AG08395 (cell line): ENCODE data around the gene TMEM175.

Experiments
- DNase-seq: peaks from one replicate; pipeline ENCODE4 v3.0.0; 2012; ENCODE audit warnings: mixed read lengths, low spot score

Gene TMEM175

GRCh38 chr4:958696-959337, 26.6 kb downstream of the TMEM175 start:
- no peak for DNase-seq

DNA sequence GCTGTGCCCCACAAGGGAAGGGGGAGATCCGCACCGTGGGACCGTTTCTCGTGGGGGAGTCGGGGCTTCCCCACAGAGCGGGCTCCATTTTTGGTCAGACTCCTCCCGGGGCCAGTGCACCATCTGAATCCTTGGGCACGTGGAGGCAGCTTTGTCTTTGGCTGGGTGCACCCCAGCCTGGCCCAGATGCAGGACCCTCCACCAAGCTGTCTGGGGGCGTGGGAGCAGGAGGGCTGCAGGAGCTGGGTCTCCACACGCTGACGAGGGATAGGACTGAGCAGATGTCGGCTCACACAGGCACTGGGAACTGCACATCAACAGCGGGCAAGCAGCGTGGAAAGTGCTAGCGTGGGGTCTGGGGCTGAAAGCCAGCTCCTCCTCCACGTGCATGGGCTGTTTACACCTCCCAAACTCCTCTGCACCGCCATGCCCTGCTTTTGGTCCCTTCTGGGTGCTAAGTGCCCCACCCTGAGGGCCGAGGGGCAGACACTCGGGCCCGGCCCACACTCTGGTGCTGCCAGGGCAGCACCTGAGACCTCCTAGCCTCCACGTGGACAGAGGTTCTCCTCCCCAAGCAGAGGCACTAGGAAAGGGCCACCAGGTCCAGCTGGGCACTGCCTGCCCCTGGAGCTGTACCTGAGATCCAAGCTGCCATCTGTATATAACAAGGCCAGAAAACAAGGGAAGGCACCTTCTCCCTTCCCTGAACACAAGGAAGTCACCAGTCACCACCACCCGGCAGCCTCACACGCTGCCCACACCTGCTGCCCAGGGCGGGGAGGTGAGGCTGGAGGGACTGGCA, 27.3 kb downstream of the TMEM175 start:
- DNase-seq: no peak

DNA sequence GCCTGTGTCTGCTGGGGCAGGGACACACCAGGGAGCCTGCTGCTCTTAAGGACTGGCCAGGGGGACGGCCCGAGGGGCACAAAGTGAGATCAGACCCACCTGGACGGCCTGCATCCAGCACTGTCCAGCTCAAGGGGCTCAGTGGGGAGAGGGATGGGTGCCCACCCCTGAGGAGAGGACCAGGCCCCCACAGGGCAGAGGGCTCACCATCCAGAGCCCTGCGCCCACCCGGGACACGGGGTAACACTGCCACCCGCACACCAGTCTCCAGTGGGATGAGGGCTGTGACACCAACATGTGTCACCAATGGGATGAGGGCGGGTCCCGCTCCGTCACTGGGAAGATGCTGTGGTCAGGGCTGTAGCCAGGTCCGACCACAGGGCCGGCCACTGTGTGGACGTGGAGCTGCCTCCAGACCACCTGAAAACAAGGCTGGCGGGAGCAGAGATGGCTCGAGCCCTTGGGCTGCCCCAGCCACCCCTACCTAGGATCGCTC, 27.9 kb downstream of the TMEM175 start:
- no peak for DNase-seq

GRCh38 chr4:960636-961350, 28.5 kb downstream of the TMEM175 start:
- DNase-seq: no peak

DNA sequence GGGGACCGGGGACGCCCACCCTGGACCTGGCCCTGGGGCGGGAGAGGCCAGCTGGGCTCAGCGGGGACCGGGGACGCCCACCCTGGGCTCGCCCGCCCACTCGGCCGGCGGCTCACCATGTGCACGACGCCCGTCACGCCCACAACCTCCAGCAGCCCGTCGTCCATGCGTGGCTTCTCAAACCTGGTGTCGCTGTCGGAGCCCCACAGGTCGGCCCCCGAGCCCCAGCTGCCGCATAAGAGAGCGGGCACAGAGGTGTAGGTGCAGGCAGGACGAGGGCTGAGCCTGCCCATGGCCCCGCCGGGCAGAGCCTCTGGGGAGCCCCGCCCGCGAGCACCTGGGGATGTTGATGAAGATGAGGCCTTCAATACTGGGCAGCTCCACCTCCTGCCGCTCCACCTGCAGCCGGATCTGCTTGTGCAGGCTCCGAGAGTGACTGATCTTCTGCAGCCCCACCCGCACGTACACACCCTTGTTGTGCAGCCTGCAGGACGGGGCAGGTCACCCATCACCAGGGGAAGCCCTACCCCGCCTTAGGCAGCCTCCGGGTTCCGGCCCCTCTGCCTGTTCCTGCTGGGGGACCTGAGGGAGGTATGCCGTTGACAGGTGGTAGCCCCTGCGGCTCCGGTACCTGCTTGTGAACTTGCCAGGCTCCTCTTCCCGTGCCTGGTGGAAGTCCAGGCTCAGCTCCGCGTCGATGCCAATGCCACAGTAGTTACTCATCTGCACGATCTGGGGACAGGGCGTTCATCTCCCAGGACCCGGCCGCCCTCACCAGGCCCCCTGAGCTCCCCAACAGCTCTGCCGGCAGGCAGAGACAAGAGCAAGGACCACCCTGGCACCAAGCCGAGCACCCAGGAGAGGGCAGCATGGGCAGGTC, 29.3 kb downstream of the TMEM175 start:
- no peak for DNase-seq

DNA sequence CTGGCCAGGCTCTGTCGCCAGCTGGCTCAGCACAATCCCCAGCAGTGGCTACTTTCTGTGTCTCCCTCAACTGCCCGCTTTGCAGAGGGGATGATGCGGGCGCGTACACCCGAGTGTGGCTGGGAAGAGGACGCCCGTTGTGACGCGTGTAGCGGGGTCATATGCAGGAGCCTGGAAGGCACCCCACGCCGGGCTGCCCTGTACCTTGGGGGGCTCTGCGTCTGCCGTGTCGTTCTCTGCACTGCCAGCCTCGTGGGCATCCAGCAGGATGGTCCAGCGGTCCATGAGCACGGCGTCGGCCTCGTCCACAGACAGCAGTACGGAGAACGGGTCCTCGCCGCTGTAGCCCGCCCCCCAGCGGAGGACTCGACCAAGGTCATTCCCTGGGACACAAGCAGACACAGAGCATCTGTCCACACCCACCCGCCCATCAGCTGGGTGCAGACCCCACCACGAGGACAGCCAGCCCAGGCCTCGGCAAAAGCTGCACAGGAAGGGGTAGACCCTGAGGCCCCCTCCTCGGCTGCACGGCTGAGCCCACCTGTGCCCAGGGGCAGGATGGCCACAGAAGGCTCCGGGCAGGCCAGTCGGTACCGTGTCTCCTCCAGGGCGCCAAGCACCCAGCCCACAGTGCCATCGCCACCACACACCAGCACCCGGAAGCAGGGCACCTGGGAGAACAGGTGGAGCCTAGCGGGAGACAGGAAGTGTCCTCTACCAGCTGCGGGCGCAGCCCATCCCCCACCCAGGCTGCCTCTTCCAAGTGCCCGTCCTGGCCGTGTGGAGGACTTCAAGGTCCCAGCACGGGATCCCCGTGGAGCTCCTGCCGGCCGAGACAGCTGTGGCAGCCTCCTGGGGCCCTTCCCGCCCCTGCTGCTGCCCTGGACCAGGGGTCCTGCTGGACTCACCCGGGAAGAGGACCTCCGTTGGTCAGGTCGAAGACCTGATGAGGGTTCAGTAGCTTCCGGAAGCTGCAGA, 30.3 kb downstream of the TMEM175 start:
- DNase-seq: no peak

- DNase-seq: no peak
Observed at GRCh38 chr4:963276-964225, 31.3 kb downstream of the TMEM175 start.

DNA sequence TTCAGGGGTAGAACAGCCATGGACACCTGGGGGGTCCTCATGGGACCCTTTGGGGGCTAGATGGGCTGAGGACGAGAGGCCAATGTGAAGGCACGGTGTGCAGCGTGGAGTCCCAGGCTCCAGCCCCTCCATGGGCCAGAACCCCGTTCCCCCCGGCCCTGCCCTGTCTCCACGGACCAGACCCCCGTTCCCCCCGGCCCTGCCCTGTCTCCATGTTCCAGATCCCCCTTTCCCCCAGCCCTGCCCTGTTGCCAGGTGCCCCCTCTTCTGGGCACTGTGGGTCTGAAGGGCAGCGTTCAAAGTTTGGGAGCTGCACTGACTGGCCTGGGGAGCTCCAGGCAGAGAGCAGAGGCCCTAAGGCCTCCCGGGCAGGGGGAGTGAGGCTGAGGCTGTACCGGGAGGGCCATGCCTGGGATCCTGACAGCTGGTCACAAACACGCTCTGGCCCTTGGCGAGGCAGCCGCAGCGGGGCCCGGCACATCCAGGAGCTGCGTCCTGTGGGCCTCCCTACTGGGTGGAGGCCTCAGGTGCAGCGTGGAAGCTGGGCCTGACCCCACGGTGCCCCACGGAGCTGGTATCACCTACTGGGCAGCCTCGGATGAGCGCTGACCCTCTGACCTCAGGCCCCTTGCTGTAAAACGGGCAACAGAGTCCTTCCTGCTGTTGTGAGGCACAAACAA, 32.2 kb downstream of the TMEM175 start:
- DNase-seq: no peak

DNA sequence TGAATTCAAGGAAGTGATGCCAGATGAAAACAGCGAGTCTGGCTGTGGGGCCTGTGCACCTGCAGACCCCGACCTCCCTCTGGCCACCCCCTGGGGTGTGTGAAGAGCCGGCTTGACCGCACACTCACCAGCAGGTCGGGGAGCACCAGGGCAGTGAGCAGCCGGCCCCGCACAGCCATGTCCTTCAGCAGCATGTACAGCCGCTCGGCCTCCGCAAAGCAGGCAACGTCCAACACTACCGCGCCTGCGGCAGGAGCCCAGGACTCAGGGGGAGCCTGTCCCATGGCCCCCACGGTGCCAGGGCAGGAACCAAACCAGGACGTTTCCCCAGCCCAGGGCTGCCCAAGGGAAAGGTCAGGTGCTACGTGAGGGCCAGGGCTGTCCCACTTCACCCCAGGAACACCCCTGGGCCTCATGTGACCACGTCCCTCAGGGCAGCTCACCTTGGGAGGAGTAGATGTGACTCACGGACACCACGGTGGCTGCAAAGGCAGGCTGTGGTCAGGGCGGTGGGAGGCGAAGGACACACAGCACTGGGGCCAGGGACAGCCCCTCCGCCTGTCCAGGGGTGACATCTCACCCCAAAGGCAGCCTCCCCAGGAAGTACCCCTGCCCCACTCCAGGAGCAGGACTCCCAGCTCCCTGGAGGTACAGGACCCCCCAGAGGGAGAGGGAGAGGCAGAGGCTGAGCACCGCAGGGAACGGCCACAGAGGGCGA, 32.9 kb downstream of the TMEM175 start:
- no peak for DNase-seq

DNA sequence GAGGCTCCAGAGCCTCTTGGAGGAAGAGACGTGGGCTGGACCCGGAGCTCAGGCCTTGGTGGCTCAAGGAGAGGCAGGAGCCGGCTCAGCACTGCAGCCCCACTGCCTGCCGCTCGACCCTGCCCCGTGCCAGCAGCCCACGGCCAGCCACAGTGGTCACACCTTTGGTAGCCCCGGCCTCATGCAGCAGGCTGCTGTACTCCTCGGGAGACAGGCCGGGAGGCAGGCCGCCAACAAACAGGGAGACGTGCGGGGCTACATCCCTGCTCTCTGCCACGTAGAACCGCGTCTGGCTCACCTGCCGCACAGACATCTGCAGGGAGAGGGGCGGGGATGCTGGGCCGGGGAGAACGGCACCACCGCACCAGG, 33.5 kb downstream of the TMEM175 start:
- DNase-seq: no peak

GRCh38 chr4:966266-967112, 34.2 kb downstream of the TMEM175 start:
- no peak for DNase-seq

DNA sequence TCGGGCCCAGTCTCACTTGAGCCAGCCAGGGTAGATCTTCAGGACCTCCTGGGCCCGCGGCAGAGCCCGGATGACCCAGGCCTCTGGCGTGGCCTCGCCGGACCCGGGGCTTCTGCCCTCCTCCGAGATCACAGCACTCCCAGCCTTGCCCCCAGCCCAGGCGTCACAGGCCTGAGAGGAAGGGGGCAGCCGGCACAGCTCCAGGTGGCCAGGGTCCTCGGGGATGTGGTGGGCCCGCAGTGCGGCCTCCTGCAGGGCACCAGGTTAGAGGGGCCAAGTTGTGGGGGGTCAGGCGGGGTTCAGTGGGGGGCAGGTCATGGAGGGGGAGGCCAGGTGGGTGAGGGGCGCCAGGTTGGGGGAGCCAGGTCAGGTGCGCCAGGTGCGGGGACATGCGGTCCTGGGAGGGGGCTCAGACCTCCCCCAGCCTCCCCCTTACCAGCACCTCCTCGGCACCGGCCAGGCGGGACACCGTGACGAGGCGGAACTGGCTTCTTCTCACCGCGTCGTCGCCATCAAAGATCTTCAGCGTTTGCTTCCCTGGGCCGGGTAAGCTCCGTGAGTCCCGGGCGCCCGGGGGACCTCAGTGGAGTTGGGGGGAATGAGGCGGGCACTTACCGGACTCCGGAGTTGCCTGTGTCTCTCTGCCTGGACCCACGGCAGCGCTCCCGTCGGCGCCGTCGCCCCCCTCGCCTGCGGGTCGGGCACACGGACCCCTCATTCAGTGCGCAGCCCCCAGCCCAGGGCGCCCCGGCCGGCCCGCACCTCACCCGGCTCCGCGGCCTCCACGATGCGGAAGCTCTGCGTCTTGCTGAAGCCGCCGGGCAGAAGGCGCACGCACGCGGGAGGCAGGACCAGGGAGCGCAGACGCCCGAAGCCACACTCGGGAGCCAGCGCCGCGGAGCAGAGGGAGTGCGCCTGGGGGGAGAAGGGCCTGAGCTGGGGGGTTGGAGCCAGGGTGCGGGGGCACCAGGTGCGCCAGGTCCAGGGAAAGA, 35.1 kb downstream of the TMEM175 start:
- no peak for DNase-seq

GRCh38 chr4:968221-968620, 36.0 kb downstream of the TMEM175 start:
- DNase-seq: no peak

GRCh38 chr4:968621-969394, 36.5 kb downstream of the TMEM175 start:
- DNase-seq: no peak

DNA sequence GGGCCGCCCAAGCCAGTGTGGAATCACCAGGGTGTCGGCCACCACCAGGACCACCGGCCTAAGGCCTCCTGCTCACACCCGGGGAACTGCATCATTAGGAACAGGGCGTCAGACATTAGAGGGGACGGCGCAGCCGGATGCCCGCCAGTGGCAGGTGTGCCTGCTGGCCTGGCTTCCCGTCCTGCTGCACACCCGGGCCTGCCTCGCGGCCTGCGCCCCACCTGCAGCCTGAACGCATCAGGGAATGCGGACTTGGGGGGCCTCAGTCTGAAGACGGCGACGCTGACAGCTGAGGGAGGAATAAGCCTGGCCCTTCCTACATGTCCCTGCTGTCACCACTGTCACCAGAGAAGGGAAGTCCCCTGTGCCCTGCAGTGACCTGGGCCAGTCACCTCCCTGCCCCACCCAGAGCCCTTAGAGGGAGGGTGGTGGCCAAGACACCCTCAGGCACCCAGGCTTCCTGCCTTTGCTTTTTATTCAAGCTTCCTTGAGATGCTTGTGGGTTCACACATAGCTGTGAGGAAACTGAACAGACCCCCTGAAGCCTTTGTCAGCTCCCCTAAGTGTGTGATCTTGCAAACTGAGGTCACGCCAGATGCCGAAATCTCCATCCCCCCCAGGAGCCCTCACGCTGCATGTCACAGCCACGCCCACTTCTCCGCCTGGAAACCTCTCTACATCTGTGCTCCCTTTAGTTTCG, 37.9 kb downstream of the TMEM175 start:
- no peak for DNase-seq
